ENCODE data around the gene ANO10.
"Not testable (repeated sequence)": the region's sequence is repeated elsewhere in the genome, so short reads cannot be mapped to it uniquely, and the experiment has no call there.

DNA sequence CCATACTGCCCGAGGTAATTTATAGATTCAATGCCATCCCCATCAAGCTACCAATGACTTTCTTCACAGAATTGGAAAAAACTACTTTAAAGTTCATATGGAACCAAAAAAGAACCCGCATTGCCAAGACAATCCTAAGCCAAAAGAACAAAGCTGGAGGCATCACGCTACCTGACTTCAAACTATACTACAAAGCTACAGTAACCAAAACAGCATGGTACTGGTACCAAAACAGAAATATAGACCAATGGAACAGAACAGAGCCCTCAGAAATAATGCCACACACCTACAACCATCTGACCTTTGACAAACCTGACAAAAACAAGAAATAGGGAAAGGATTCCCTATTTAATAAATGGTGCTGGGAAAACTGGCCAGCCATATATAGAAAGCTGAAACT lies 25.6 kb downstream of the ANO10 start:
- TF ChIP-seq, protein P1, sequence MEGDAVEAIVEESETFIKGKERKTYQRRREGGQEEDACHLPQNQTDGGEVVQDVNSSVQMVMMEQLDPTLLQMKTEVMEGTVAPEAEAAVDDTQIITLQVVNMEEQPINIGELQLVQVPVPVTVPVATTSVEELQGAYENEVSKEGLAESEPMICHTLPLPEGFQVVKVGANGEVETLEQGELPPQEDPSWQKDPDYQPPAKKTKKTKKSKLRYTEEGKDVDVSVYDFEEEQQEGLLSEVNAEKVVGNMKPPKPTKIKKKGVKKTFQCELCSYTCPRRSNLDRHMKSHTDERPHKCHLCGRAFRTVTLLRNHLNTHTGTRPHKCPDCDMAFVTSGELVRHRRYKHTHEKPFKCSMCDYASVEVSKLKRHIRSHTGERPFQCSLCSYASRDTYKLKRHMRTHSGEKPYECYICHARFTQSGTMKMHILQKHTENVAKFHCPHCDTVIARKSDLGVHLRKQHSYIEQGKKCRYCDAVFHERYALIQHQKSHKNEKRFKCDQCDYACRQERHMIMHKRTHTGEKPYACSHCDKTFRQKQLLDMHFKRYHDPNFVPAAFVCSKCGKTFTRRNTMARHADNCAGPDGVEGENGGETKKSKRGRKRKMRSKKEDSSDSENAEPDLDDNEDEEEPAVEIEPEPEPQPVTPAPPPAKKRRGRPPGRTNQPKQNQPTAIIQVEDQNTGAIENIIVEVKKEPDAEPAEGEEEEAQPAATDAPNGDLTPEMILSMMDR (IDR thresholded peaks at IDR 0.05; ENCODE audit: extremely low read depth in 1 of 2, insufficient read depth in 1 of 2, low read depth in 1 of 2, low read length in 2 of 2) = not testable (repeated sequence)
- TF ChIP-seq EZH2 (IDR thresholded peaks at IDR 0.05; ENCODE audit: borderline replicate concordance, low read depth, low read length, severe bottlenecking) = not testable (repeated sequence)
